ENCODE measurements around the gene TRAF7.

GRCh38 chr16:2187212-2187611, 31.6 kb downstream of the TRAF7 start:
- TF ChIP-seq CTCF (IDR thresholded peaks at IDR 0.05) (no peak), POLR2AphosphoS5 (IDR thresholded peaks at IDR 0.05; ENCODE audit: insufficient read depth in 1 of 2, low read depth in 1 of 2) (no peak), POLR2A (IDR thresholded peaks at IDR 0.05) (no peak)
